HCT116 (cell line): ENCODE data around the gene GLI3. TPM values are rescaled to one million over a fixed set of nuclear protein-coding genes. Genes with fewer than 3 reads are reported as not detected.

Experiments
- ATAC-seq: fragments of 200-7000 bp; cut with Tn5 transposase; 2 replicates; pipeline ENCODE4 v1.9.1; 2020; ENCODE audit warnings: mild to moderate bottlenecking, moderate library complexity
- BruUV-seq: library from RNA; stranded (reverse); fragments of 400-500 nt; replicated peaks from 2 replicates; lab custom pipeline; 2021; lab: Mats Ljungman, UMichigan
- CTCF ChIA-PET: fragments of 300-600 bp; sonication (Branson Sonifier 250); formaldehyde crosslinking; loops from one replicate; lab custom pipeline; 2021; ENCODE audit warnings: antibody characterized with exemption; lab: Charles Lee
- POLR2A ChIA-PET: fragments of 300-600, 350-600 bp; sonication (Branson Sonifier 250); formaldehyde crosslinking; loops from one replicate; lab custom pipeline; 2021; ENCODE audit warnings: antibody characterized with exemption; lab: Charles Lee
- RAD21 ChIA-PET, 2 experiments: fragments of 300-600 bp; sonication (Branson Sonifier 250); formaldehyde crosslinking; loops; one replicate each; lab custom pipeline; 2023; ENCODE audit warnings: low total read pairs in 2 of 2; ENCODE audit not compliant: uncharacterized antibody in 2 of 2, unreplicated experiment in 2 of 2, low non-redundant PET in 1 of 2; lab: Charles Lee
- DNase-seq: peaks from one replicate; pipeline ENCODE4 v3.0.0-alpha.2; 2010; ENCODE audit warnings: low read depth, low spot score
- H2AFZ ChIP-seq: fragments of 200-600 bp; shearing (Covaris generic), sonication (generic); 2 replicates; pipeline ENCODE4 v1.6.1; 2017; ENCODE audit warnings: low read depth, mixed run types, mixed read lengths, antibody characterized with exemption, low read length; ENCODE audit not compliant: poor library complexity, severe bottlenecking
- H3K27ac ChIP-seq: 2 replicates; pipeline ENCODE4 v1.5.1; 2012; ENCODE audit warnings: low read depth, low read length
- H3K27me3 ChIP-seq: fragments of 200-600 bp; sonication (generic); 2 replicates; pipeline ENCODE4 v1.6.1; 2016; ENCODE audit warnings: mixed run types, low read length, mixed read lengths; ENCODE audit not compliant: insufficient read depth
- H3K36me3 ChIP-seq, 2 experiments: fragments of 200-500 bp in 1 of 2; fragments of 200-600 bp in 1 of 2; sonication (Bioruptor generic) in 1 of 2; sonication (generic) in 1 of 2; 2 replicates each; pipeline versions ENCODE4 v1.5.1 to v1.6.1; 2014 to 2016; ENCODE audit warnings: low read length in 2 of 2, inconsistent platforms in 1 of 2, mixed read lengths in 1 of 2, mixed run types in 1 of 2; ENCODE audit not compliant: insufficient read depth in 2 of 2, control insufficient read depth in 1 of 2
- H3K4me1 ChIP-seq, 2 experiments: fragments of 200-600 bp in 1 of 2; sonication (generic) in 1 of 2; 2 replicates each; pipeline versions ENCODE4 v1.5.1 to v1.6.1; 2012 to 2017; ENCODE audit warnings: low read length in 2 of 2, inconsistent platforms in 1 of 2, mild to moderate bottlenecking in 1 of 2, mixed read lengths in 1 of 2, mixed run types in 1 of 2, moderate library complexity in 1 of 2; ENCODE audit not compliant: insufficient read depth in 2 of 2, control insufficient read depth in 1 of 2
- H3K4me2 ChIP-seq: fragments of 200-600 bp; sonication (generic); 2 replicates; pipeline ENCODE4 v1.6.1; 2017; ENCODE audit warnings: mixed run types, low read length, mixed read lengths
- H3K4me3 ChIP-seq, 2 experiments: fragments of 200-600 bp in 1 of 2; sonication (generic) in 1 of 2; replicated peaks in 1 of 2; 2 replicates each; pipeline ENCODE4 v1.5.1; 2011 to 2016; ENCODE audit warnings: low read length in 2 of 2, control low read depth in 1 of 2, low read depth in 1 of 2, mild to moderate bottlenecking in 1 of 2, mixed read lengths in 1 of 2, mixed run types in 1 of 2
- H3K79me2 ChIP-seq: fragments of 200-600 bp; sonication (generic); 2 replicates; pipeline ENCODE4 v1.6.1; 2017; ENCODE audit warnings: mild to moderate bottlenecking, mixed run types, low read length, moderate library complexity, mixed read lengths; ENCODE audit not compliant: insufficient read depth
- H3K9ac ChIP-seq: fragments of 200-600 bp; sonication (generic); 2 replicates; pipeline ENCODE4 v1.6.1; 2016; ENCODE audit warnings: low read length, mixed read lengths
- H3K9me2 ChIP-seq: fragments of 200-600 bp; sonication (generic), shearing (Covaris generic); 2 replicates; pipeline ENCODE4 v1.6.1; 2017; ENCODE audit warnings: mixed run types, mild to moderate bottlenecking, moderate library complexity; ENCODE audit not compliant: insufficient read depth
- H3K9me3 ChIP-seq, 2 experiments: fragments of 200-500 bp in 1 of 2; fragments of 200-600 bp in 1 of 2; sonication (Bioruptor generic) in 1 of 2; sonication (generic) in 1 of 2; 2 replicates each; pipeline ENCODE4 v1.6.1; 2014 to 2017; ENCODE audit warnings: low read length in 2 of 2, mixed read lengths in 2 of 2, inconsistent platforms in 1 of 2, low read depth in 1 of 2, mild to moderate bottlenecking in 1 of 2, mixed run types in 1 of 2, moderate library complexity in 1 of 2; ENCODE audit not compliant: control insufficient read depth in 1 of 2, insufficient read depth in 1 of 2
- H4K20me1 ChIP-seq: fragments of 200-600 bp; sonication (generic), shearing (Covaris generic); 2 replicates; pipeline ENCODE4 v1.6.1; 2017; ENCODE audit warnings: mixed run types, mild to moderate bottlenecking, moderate library complexity; ENCODE audit not compliant: insufficient read depth
- CEBPB ChIP-seq: IDR thresholded peaks from 2 replicates; pipeline ENCODE4 v1.6.1; 2012; ENCODE audit warnings: low read depth
- EZH2phosphoT487 ChIP-seq: fragments of 200-600 bp; IDR thresholded peaks from 2 replicates; pipeline ENCODE4 v1.6.1; 2018; ENCODE audit warnings: antibody characterized with exemption, borderline replicate concordance
- FOSL1 ChIP-seq: IDR thresholded peaks from 2 replicates; pipeline ENCODE4 v1.6.1; 2012; ENCODE audit warnings: low read depth
- YY1 ChIP-seq: IDR thresholded peaks from 2 replicates; pipeline ENCODE4 v1.6.1; 2011; ENCODE audit warnings: low read length, low read depth, moderate library complexity, mild to moderate bottlenecking; ENCODE audit not compliant: insufficient replicate concordance; ENCODE audit errors: extremely low read depth
- ZFX ChIP-seq: fragments of 450-650 bp; IDR thresholded peaks from 2 replicates; pipeline ENCODE4 v1.6.1; 2017
- ZNF274 ChIP-seq: fragments of 200-500 bp; sonication (Bioruptor generic); IDR thresholded peaks from 2 replicates; pipeline ENCODE4 v1.6.1; 2014; ENCODE audit warnings: mild to moderate bottlenecking, low read depth, low read length, inconsistent platforms
- intact Hi-C: fragments of 100-400 bp; cut with micrococcal nuclease; formaldehyde crosslinking; loops from 2 replicates; pipeline ENCODE4 v1.10.0; 2022
- total RNA-seq: library from RNA; stranded (reverse); gene quantifications from one replicate; pipeline ENCODE4 v1.2.1, GENCODE V29; 2021; ENCODE audit not compliant: unreplicated experiment
- TF ChIP-seq, protein P1 (sequence below): IDR thresholded peaks from 2 replicates; pipeline ENCODE4 v1.6.1; 2011; ENCODE audit warnings: mild to moderate bottlenecking, low read length, moderate library complexity; ENCODE audit not compliant: insufficient replicate concordance; ENCODE audit errors: extremely low read depth
- TF ChIP-seq, protein P2 (sequence below), 3 experiments: fragments of 200-600 bp in 1 of 3; sonication (generic) in 1 of 3; IDR thresholded peaks in 2 of 3; conservative IDR thresholded peaks in 1 of 3; 2 replicates each; pipeline ENCODE4 v1.5.1; 2012 to 2017; ENCODE audit warnings: low read depth in 2 of 3, low read length in 2 of 3, antibody characterized with exemption in 1 of 3, borderline replicate concordance in 1 of 3, control low read depth in 1 of 3, mild to moderate bottlenecking in 1 of 3, mixed read lengths in 1 of 3, mixed run types in 1 of 3, moderate library complexity in 1 of 3; ENCODE audit not compliant: insufficient read depth in 1 of 3
- TF ChIP-seq, protein P3 (sequence below): IDR thresholded peaks from 2 replicates; pipeline ENCODE4 v1.6.1; 2012; ENCODE audit warnings: low read depth
- TF ChIP-seq, protein P4 (sequence below): IDR thresholded peaks from 2 replicates; pipeline ENCODE4 v1.6.1; 2012

Gene GLI3
- total RNA-seq, 1 experiment from 2014 or later: 0.07 TPM

DNA sequence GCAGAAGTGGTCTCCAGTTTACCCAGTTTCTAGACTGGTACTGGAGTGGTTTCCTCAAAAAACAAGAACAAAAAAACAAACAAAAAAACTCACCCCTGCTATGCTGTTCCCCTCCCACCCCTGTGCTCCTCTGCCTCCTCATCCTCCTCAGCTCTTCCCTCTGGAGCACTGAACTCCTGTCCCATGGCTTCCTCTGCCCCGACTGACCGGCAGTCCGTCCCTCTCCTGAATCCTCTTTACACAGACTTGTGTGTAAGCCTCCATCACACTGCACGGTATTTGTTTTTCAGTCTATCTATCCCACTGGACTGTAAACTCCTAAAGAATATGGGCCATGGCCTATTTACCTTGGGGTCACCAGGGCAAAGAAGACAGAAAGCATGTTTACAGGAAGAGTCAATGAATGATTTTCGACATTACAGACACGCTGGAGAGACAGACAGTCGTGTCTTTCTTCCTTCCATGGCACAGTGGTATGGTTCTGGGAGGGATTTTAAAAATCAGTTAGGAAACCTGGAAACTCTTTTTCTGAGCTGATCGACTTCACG is 265.3 kb downstream of the GLI3 start:
- Histone ChIP-seq H3K9me3 (no peaks in the 10 kb centered on the region), H3K9me2 (no peaks in the 10 kb centered on the region), H3K4me3 (no peak overlapping the region), H4K20me1 (no peaks in the 10 kb centered on the region), H3K36me3 (no peaks in the 10 kb centered on the region), H3K9ac (no peak overlapping the region), H3K4me2 (no peak overlapping the region), H3K4me1 (no peaks in the 10 kb centered on the region), H3K27me3 (peaks cover 20% of the 10 kb centered on the region), H3K79me2 (no peaks in the 10 kb centered on the region), H3K27ac (no peak overlapping the region), H2AFZ (no peak overlapping the region)
- no TSS peak for BruUV-seq
- DNase-seq (no peak), ATAC-seq (no peak)
- TF ChIP-seq ZFX: no peak
- intact Hi-C loops: loop anchor here (10.0 kb wide), 2 partner anchors 723 to 913 kb away; no protein-coding TSS in a partner anchor
- ChIA-PET RAD21 (no interaction called here), POLR2A (no interaction called here), CTCF (no interaction called here)

DNA sequence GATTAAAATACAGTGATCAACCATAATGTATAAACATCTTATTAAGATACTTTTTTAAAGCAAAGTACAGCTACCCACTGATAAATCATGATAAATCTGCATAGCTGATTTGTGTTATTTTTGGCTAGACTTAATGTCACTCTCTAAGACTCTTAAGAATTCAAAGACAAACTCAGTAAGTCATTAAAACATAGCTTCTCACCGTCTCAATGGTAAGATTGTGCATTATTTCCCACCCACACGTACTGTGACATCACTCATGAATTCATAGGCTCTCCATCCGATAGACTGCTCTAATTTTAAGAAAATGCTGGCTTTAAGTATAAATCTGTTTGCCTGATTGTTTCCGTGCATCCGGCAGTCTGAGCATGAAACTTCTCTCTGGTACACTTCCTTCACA is 266.1 kb downstream of the GLI3 start:
- Histone ChIP-seq H3K79me2 (no peaks in the 10 kb centered on the region), H2AFZ (no peak overlapping the region), H3K27me3 (peaks cover 18% of the 10 kb centered on the region), H3K4me2 (no peak overlapping the region), H3K9ac (no peak overlapping the region), H3K36me3 (no peaks in the 10 kb centered on the region), H4K20me1 (no peaks in the 10 kb centered on the region), H3K4me3 (no peak overlapping the region), H3K27ac (no peak overlapping the region), H3K9me2 (no peaks in the 10 kb centered on the region), H3K9me3 (no peaks in the 10 kb centered on the region), H3K4me1 (no peaks in the 10 kb centered on the region)
- ATAC-seq (no peak), DNase-seq (no peak)
- RAD21 ChIA-PET: no interaction called here
- CTCF ChIA-PET: no interaction called here
- no TSS peak for BruUV-seq
- intact Hi-C loops: loop anchor here (10.0 kb wide), 2 partner anchors 724 to 914 kb away; no protein-coding TSS in a partner anchor
- POLR2A ChIA-PET: no interaction called here
- no peak for TF ChIP-seq CEBPB
- TF ChIP-seq, protein P1, sequence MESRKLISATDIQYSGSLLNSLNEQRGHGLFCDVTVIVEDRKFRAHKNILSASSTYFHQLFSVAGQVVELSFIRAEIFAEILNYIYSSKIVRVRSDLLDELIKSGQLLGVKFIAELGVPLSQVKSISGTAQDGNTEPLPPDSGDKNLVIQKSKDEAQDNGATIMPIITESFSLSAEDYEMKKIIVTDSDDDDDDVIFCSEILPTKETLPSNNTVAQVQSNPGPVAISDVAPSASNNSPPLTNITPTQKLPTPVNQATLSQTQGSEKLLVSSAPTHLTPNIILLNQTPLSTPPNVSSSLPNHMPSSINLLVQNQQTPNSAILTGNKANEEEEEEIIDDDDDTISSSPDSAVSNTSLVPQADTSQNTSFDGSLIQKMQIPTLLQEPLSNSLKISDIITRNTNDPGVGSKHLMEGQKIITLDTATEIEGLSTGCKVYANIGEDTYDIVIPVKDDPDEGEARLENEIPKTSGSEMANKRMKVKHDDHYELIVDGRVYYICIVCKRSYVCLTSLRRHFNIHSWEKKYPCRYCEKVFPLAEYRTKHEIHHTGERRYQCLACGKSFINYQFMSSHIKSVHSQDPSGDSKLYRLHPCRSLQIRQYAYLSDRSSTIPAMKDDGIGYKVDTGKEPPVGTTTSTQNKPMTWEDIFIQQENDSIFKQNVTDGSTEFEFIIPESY: no peak
- no peak for TF ChIP-seq YY1
- no peak for TF ChIP-seq EZH2phosphoT487
- TF ChIP-seq, protein P2, sequence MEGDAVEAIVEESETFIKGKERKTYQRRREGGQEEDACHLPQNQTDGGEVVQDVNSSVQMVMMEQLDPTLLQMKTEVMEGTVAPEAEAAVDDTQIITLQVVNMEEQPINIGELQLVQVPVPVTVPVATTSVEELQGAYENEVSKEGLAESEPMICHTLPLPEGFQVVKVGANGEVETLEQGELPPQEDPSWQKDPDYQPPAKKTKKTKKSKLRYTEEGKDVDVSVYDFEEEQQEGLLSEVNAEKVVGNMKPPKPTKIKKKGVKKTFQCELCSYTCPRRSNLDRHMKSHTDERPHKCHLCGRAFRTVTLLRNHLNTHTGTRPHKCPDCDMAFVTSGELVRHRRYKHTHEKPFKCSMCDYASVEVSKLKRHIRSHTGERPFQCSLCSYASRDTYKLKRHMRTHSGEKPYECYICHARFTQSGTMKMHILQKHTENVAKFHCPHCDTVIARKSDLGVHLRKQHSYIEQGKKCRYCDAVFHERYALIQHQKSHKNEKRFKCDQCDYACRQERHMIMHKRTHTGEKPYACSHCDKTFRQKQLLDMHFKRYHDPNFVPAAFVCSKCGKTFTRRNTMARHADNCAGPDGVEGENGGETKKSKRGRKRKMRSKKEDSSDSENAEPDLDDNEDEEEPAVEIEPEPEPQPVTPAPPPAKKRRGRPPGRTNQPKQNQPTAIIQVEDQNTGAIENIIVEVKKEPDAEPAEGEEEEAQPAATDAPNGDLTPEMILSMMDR (IDR thresholded peaks at IDR 0.05 in 2 of 3, conservative IDR thresholded peaks at IDR 0.05 in 1 of 3; ENCODE audit: borderline replicate concordance in 1 of 3, insufficient read depth in 1 of 3, low read depth in 2 of 3, low read length in 2 of 3): no peak
- TF ChIP-seq, protein P3, sequence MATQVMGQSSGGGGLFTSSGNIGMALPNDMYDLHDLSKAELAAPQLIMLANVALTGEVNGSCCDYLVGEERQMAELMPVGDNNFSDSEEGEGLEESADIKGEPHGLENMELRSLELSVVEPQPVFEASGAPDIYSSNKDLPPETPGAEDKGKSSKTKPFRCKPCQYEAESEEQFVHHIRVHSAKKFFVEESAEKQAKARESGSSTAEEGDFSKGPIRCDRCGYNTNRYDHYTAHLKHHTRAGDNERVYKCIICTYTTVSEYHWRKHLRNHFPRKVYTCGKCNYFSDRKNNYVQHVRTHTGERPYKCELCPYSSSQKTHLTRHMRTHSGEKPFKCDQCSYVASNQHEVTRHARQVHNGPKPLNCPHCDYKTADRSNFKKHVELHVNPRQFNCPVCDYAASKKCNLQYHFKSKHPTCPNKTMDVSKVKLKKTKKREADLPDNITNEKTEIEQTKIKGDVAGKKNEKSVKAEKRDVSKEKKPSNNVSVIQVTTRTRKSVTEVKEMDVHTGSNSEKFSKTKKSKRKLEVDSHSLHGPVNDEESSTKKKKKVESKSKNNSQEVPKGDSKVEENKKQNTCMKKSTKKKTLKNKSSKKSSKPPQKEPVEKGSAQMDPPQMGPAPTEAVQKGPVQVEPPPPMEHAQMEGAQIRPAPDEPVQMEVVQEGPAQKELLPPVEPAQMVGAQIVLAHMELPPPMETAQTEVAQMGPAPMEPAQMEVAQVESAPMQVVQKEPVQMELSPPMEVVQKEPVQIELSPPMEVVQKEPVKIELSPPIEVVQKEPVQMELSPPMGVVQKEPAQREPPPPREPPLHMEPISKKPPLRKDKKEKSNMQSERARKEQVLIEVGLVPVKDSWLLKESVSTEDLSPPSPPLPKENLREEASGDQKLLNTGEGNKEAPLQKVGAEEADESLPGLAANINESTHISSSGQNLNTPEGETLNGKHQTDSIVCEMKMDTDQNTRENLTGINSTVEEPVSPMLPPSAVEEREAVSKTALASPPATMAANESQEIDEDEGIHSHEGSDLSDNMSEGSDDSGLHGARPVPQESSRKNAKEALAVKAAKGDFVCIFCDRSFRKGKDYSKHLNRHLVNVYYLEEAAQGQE: no peak
- no peak for TF ChIP-seq ZNF274
- TF ChIP-seq, protein P4, sequence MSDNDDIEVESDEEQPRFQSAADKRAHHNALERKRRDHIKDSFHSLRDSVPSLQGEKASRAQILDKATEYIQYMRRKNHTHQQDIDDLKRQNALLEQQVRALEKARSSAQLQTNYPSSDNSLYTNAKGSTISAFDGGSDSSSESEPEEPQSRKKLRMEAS: no peak
- TF ChIP-seq ZFX: no peak
- TF ChIP-seq FOSL1: no peak
